GM19099 (cell line): Measurements from ENCODE around the gene ASPN.

ENCODE experiments used
- POLR2A ChIP-seq: IDR thresholded peaks from 3 replicates; pipeline ENCODE4 v1.6.1; 2011; ENCODE audit warnings: low read depth; ENCODE audit not compliant: insufficient read length; ENCODE audit errors: extremely low read depth

ASPN gene

DNA sequence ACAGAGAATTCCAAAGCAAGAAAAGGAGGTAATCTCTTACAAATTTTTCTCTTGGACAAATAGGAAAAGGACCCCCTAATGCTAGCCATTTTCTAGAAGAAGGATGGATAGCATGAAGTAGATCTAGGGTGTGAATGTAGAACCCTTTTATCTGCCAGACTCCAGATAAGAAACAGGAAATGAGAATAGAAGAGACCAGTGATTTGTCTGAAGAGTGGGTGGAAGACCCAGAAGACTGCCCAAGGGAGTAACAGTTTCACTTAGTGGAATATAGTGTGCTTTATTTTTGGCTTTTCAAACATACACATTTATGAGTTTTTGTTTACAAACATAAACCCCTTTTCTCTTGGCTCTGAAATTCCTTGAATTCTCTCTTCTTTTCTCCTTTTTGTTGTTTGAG is 28.4 kb upstream of the ASPN start:
- no peak for TF ChIP-seq POLR2A

DNA sequence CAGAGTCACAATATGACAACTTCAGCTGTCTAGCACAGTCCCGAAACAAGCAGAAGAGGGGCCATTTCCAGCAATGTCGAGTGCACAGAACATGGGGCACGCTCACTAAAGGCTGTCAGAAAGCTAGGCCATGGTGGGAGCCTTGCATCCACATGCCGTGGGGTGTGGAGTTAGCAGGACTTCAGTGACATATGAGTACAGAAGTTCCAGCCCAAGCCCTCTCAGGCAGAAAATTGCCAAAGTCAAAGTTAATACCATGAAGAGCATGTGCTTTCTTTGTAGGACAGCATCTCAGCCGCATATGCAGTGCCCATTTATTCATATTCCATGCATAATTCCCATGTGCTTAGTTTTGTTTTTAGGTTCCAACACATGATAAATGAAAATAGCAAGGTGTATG is 26.7 kb upstream of the ASPN start:
- no peak for TF ChIP-seq POLR2A

DNA sequence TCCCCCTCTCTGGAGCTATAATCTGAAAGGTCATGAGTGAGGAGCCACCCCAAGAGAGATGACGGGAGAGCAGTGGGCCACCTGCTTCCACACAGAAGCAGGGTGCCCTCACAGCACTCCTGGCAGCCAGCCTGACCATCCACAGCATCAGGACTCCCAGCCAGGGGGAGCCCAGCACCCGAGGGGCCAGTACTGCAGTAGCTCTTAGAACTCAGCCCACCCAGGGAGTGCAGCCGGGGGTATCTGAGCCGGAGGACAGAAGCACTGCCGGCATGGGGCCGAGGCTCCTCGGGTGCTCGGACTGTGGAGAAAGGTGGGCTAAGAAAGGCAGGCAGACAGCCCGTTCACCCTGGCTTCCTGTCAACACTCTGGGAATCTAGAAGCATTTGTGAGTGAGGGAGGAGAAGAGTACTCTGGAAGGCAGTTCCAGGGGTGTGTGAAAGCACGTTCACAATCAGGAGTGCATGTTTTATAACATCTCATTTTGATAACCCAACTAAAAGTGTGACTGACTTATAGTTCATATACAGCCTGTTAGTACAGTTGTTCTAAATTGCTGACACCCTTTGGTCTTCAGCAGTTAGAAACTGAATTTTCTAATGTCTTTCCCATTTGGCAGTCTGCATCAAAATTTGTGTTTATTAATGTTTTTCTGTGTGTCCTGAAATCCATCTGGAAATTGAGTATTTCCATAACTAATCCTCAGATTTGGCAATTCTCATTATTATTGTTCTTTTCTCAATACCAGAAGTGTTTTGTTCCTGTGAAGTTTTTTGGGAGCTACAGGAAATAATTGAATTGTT is 25.9 kb upstream of the ASPN start:
- no peak for TF ChIP-seq POLR2A

DNA sequence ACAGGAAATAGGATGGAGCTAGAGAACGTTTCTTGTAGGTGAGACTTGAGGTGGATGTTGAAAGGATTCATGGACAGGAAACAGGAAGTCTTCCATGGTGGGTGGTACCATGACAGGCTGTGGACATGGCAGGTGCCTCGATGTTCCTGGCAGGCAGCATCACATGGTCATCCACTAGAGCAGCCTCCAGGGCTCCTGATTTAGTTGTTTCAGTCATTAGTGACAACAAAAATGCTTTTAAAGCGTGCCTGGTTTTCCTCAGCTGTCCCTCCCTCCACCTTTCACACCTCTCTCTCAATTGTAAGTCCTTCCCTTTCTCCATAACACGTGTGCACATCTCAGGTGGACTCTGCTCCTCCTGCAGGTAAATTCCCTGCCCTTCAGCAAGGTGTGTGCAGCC is 25.2 kb upstream of the ASPN start:
- no peak for TF ChIP-seq POLR2A

DNA sequence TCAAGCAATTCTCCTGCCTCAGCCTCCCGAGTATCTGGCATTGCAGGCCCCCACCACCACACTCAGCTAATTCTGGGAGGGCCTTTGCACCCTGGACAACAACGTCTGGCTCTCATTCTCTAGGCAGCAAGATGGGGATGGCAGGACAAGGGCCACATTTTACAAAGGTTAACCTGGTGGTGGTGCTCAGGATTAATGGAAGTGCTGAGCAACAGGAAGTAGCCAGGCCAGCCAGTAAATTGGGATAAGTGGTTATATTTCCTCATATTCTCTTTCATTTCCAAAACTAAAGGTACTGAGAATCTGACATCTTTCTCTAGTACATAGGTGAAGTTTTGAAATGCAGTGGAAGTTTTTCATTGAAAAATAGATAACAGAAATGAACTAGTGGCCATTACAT is 24.7 kb upstream of the ASPN start:
- TF ChIP-seq POLR2A: no peak

DNA sequence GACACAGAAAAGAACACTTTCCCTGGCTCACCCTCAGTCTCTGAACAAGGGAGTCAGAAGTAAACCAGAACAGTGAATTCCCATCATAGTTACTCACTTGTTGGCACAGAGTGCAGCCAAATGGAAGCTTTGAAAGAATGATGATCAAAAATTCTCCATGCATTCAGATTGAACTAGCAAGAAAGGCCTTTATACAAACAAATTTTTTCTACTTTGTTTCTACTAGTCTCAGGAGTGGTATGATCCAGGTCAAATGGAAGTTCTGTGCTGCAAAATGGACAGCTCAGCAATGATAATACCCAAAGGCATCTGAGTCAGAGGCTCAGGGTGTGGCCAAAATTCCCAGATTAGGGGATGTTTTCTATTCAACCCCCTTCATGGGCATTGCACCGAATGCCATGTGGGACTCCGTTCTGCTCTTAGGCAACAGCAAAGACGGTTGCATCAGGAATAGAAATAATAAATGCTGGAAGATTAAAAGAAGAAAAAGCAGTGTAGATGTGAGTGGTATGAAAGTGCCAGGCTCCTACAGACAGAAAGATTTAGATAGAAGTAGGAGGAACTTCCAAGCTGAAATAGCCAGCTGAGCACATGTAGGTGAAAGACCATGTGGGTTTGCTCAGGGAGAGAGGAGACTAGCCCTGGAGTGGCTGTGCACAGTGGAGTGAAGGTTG is 24.0 kb upstream of the ASPN start:
- no peak for TF ChIP-seq POLR2A

DNA sequence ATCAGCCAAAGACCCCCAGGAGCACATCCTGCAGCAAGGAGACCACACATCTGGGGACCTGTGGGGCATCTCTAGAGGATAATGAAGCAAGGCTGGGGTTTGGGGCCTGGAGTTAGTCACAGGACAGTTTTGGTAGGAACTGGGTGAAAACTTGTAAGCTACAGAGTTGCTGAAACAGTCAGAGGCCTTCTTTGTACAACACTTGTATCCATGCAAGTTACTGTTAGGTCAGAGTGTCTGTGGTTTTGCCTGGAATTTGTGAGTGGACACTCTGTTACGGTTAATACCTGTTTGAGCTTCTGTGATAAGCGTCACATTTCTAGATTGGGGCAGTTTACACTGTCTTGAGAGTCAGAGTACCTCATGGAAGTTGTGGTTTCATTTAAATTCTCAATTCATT is 22.6 kb upstream of the ASPN start:
- TF ChIP-seq POLR2A: no peak

DNA sequence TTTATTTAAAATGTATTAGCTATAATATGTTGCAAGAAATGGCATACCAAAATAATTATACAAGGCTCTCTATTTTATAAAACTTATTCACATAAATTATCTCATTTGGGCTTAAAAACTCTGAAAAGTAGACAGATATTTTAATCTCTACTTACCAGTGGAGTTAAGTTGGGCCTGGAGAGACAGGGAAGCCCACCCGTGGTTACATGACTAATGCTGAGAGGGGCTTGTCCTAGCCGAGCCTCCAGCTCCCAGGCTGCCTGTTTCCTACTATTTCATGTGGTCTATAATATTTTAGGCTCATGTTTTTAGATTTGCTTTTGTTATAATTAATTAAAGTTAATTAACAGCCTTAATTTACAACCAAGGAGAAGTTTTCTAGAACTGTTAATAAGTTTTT is 20.9 kb upstream of the ASPN start:
- TF ChIP-seq POLR2A: no peak

DNA sequence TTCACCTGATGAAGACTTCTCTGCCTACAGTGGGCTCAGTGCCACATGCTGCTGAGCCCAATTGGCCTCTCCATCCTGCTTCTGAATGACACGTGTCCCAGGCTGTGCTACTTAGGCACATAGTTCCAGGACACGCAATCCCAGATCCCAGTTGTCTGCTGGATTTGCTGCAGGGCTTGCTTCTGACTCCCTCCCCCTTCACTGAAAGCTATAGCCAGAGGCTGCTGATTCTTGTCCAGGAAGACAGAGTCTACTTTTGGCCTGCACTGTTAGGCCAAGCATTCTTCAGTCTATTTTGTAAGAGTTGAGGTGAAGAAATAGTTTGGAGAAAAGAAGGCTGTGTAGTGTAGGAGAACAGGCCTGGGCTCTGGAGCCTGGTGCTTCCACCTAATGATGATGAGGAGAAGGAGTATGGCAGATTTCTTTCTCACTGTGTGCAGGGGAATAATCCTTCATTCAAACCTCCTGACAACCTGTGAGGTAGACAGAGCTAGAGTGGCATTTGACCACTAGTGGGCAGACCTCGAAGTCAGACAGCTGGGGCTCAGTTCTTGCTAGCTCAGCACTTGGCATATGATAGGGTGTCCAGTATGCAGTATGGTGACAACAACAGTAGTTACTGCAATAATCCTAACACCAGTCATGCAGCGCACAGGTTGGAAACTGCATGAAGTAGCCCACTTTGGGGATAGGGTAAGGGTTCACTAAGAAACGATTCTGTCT is 19.5 kb upstream of the ASPN start:
- no peak for TF ChIP-seq POLR2A

DNA sequence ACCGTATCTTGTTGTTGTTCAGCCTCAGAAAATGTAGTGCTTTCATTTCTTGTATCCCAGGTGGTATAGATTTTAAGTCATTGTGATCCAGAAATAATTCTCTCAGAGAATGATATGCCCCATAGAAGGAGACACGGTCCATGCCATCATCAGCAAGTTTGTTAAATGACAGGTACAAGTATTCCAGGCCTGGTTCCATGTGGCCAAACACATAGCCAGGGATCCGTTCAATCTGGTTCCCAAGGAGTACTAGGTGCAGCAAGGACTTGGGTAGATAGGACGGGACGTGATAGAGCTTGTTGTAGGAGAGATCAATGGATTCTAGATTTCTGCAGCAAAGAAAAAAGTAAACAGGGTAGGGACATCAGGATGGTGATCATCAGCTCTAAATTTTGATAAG is 18.4 kb upstream of the ASPN start:
- no peak for TF ChIP-seq POLR2A

DNA sequence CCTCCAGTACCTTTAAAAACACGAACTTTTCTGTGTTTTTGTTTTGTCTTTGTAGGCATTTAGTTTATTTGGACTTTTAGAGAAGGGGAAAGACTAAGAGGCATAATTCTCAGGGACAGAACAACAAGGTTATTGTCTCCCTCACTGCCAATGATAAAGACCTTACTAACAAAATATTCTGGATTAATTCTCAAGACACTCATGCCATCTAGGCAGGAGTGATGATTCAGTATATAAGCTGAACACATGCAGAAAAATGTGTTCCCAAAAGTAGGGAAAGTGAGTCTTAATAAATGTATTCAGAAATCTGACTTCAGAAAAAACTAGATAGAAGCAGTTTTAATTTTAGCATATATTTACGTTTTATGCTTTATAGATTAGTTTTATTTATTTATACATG is 17.4 kb upstream of the ASPN start:
- TF ChIP-seq POLR2A: no peak

DNA sequence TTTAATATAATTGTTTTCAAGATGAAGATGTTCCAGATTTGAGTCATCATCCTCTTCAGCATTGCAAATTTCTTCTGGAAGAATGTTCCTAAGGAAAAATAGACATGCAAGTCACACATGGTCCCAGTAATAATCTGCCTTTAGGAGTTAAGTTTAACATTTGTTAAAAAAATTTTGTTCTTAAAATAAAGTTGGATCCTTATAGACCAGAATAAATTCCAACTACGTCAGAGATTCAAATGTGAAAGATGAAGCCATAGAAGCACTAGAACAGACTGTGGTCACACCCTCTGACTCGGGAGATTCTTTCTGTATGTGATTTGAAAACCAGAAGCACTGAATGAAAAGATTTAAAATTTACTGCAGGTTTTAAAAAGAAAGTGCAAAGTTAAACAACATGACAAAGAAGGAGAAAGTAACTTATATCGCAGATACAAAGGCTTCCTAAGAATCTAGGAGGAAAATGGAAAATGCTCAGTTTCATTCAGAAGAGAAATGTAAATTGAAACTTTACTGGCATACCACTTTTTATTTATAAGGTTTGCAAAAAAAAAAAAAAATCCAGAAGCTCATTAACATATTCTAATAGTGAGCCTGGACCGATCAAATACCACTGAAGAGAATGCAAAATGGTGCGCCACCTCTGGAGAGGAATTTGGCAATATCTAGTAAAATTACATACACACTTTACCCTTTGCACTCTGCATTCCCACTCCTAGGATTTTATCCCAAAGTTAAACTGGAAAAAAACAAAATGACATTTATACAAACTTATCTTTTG is 14.3 kb upstream of the ASPN start:
- TF ChIP-seq POLR2A: no peak

DNA sequence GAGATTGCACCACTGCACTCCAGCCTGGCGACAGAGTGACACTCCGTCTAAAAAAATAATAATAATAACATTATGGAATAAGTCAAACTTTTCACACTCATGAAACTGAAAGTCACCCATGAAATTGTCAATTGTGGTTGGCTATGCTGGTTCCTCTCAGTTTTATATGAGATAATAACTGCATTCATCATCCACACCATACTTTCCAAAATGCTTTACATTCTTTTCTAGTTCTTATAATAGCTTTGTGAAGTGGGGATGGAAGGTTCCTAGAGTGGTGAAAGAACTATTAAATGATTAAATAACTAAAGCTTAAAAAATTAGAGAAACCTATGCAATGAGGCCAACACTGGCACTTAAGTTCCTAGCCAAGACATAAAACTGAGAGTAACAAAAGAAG is 12.6 kb upstream of the ASPN start:
- TF ChIP-seq POLR2A: no peak

DNA sequence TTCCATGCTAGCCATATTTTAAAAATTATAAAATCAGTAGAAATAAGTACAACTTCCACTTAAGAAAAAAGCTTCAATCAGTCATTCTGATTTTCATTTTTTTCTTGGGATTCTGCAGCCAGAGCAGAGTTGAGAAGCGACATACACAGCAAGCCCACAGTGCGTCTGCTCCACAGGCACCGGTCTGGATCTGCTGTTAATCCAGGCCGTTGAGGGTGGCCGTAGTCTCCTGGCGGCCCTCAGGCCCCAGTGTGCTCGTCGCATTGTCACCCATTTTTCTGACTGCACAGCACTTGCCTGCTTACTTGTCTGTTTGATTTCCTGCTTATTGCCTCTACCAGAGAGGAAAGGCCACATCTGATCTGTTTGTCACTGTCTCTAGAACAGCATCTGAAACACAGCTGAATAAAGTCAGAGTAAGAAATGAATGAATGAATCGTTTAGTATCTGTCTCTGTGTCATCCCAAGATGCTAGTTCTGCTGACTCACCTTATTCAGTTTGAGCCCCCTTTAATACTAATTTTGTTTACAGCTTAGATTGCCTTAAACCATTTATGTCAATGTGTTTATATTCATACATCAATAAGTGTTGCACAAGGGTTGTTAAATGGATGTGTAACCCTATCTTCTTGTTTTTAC is 11.6 kb upstream of the ASPN start:
- TF ChIP-seq POLR2A: no peak
